ENCODE data around the gene HEPACAM.

HEPACAM gene

GRCh38 chr11:124946735-124947141 is 10.9 kb upstream of the HEPACAM start:
- TF ChIP-seq MAX (IDR thresholded peaks at IDR 0.05; ENCODE audit: low read depth, low read length) (no peak), POLR2A (IDR thresholded peaks at IDR 0.05; ENCODE audit: extremely low read depth, insufficient read length) (no peak), CTCF (IDR thresholded peaks at IDR 0.05; ENCODE audit: low read depth, low read length) (no peak), MYC (IDR thresholded peaks at IDR 0.05; ENCODE audit: low read depth, low read length) (no peak)
- DNase-seq (ENCODE audit: low read depth) = no peak
- H3K4me3 ChIP-seq (ENCODE audit: low read depth, low read length) = no peak overlapping the region

- DNase-seq (ENCODE audit: low read depth) = no peak
- TF ChIP-seq MYC (IDR thresholded peaks at IDR 0.05; ENCODE audit: low read depth, low read length) (no peak), CTCF (IDR thresholded peaks at IDR 0.05; ENCODE audit: low read depth, low read length) (no peak), POLR2A (IDR thresholded peaks at IDR 0.05; ENCODE audit: extremely low read depth, insufficient read length) (no peak), MAX (IDR thresholded peaks at IDR 0.05; ENCODE audit: low read depth, low read length) (no peak)
- H3K4me3 ChIP-seq (ENCODE audit: low read depth, low read length) = no peak overlapping the region
Measured at GRCh38 chr11:124945826-124946225, 10.0 kb upstream of the HEPACAM start.

- TF ChIP-seq CTCF (IDR thresholded peaks at IDR 0.05; ENCODE audit: low read depth, low read length) (no peak), MAX (IDR thresholded peaks at IDR 0.05; ENCODE audit: low read depth, low read length) (no peak), MYC (IDR thresholded peaks at IDR 0.05; ENCODE audit: low read depth, low read length) (no peak), POLR2A (IDR thresholded peaks at IDR 0.05; ENCODE audit: extremely low read depth, insufficient read length) (no peak)
- no peak for DNase-seq (ENCODE audit: low read depth)
- H3K4me3 ChIP-seq (ENCODE audit: low read depth, low read length) = no peak overlapping the region
Measured at GRCh38 chr11:124944565-124944964, 8.7 kb upstream of the HEPACAM start.

GRCh38 chr11:124943741-124944140 is 7.9 kb upstream of the HEPACAM start:
- no peak for DNase-seq (ENCODE audit: low read depth)
- no peak for TF ChIP-seq MAX (IDR thresholded peaks at IDR 0.05; ENCODE audit: low read depth, low read length)
- TF ChIP-seq CTCF (IDR thresholded peaks at IDR 0.05; ENCODE audit: low read depth, low read length) = no peak
- TF ChIP-seq POLR2A (IDR thresholded peaks at IDR 0.05; ENCODE audit: extremely low read depth, insufficient read length) = no peak
- TF ChIP-seq MYC (IDR thresholded peaks at IDR 0.05; ENCODE audit: low read depth, low read length) = no peak
- no peak overlapping the region for H3K4me3 ChIP-seq (ENCODE audit: low read depth, low read length)

GRCh38 chr11:124943254-124943616 is 7.4 kb upstream of the HEPACAM start:
- H3K4me3 ChIP-seq (ENCODE audit: low read depth, low read length) = no peak overlapping the region
- no peak for TF ChIP-seq MYC (IDR thresholded peaks at IDR 0.05; ENCODE audit: low read depth, low read length)
- TF ChIP-seq POLR2A (IDR thresholded peaks at IDR 0.05; ENCODE audit: extremely low read depth, insufficient read length) = no peak
- no peak for TF ChIP-seq MAX (IDR thresholded peaks at IDR 0.05; ENCODE audit: low read depth, low read length)
- TF ChIP-seq CTCF (IDR thresholded peaks at IDR 0.05; ENCODE audit: low read depth, low read length) = no peak
- DNase-seq (ENCODE audit: low read depth) = no peak
